ENCODE data around the gene GATAD2B.
"Not testable (repeated sequence)": the region's sequence is repeated elsewhere in the genome, so short reads cannot be mapped to it uniquely, and the experiment has no call there.

The GATAD2B gene

GRCh38 chr1:153789478-153790034 is 133.2 kb downstream of the GATAD2B start:
- H3K9me3 ChIP-seq (ENCODE audit: control insufficient read depth in 5 of 5, low read length in 5 of 5): no peaks in the 10 kb centered on the region
- H3K4me3 ChIP-seq (ENCODE audit: low read depth in 1 of 5, low read length in 5 of 5): peak overlapping the region; percentile 26 to 70 (median 54)
- H3K9ac ChIP-seq (ENCODE audit: low read length in 5 of 5): peak overlapping the region in 4 of 5 donors; percentile 31 to 68 (median 62)
- no peaks in the 10 kb centered on the region for H3K27me3 ChIP-seq (ENCODE audit: control insufficient read depth in 5 of 5, insufficient read depth in 4 of 5, low read length in 5 of 5)
- no peaks in the 10 kb centered on the region for H3K36me3 ChIP-seq (ENCODE audit: control insufficient read depth in 5 of 5, insufficient read depth in 5 of 5, low read length in 5 of 5)
- peaks cover 4 to 28% (median 27%) of the 10 kb centered on the region in 5 donors for H3K4me1 ChIP-seq (ENCODE audit: control insufficient read depth in 5 of 5, insufficient read depth in 5 of 5, low read length in 5 of 5)
- peak overlapping the region; percentile 82 for H3K27ac ChIP-seq (ENCODE audit: low read depth, low read length)

DNA sequence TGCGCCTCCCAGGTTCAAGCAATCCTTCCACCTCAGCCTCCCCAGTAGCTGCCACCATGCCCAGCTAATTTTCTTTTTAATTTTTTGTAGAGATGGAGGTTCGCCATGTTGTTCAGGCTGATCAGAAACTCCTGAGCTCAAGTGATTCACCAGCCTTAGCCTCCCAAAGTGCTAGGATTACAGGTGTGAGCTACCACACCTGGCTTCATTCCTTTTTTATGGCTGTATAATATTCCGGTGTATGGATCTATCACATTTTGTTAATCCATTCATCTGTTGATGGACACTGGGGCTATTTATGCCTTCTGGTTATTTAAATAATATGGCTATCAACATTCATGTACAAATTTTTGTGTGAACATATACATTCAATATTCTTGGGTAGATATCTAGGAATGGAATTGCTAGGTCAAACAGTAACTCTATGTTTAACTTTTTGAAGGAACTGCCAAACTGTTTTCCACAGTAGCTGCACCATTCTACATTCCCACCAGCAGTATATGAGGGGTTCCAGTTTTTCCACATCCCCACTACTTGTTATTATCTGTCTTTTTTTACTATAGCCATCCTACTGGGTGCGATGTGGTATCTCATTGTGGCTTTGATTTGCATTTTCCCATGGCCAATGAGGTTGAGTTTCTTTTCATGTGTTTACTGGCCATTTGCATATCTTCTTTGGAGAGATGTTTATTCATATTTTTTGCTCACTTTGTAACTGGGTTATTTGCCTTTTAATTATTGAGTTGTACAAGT is 136.6 kb downstream of the GATAD2B start:
- peaks cover 4 to 32% (median 31%) of the 10 kb centered on the region in 5 donors for H3K4me1 ChIP-seq (ENCODE audit: control insufficient read depth in 5 of 5, insufficient read depth in 5 of 5, low read length in 5 of 5)
- no peaks in the 10 kb centered on the region for H3K9me3 ChIP-seq (ENCODE audit: control insufficient read depth in 5 of 5, low read length in 5 of 5)
- no peaks in the 10 kb centered on the region for H3K27me3 ChIP-seq (ENCODE audit: control insufficient read depth in 5 of 5, insufficient read depth in 4 of 5, low read length in 5 of 5)
- no peak overlapping the region for H3K9ac ChIP-seq (ENCODE audit: low read length in 5 of 5)
- H3K36me3 ChIP-seq (ENCODE audit: control insufficient read depth in 5 of 5, insufficient read depth in 5 of 5, low read length in 5 of 5): no peaks in the 10 kb centered on the region
- H3K4me3 ChIP-seq (ENCODE audit: low read depth in 1 of 5, low read length in 5 of 5): no peak overlapping the region
- no peak overlapping the region for H3K27ac ChIP-seq (ENCODE audit: low read depth, low read length)

- H3K9ac ChIP-seq (ENCODE audit: low read length in 5 of 5): peak overlapping the region; percentile 28 to 91 (median 78)
- H3K4me3 ChIP-seq (ENCODE audit: low read depth in 1 of 5, low read length in 5 of 5): peak overlapping the region; percentile 57 to 81 (median 71)
- peak overlapping the region; percentile 95 for H3K27ac ChIP-seq (ENCODE audit: low read depth, low read length)
- H3K4me1 ChIP-seq (ENCODE audit: control insufficient read depth in 5 of 5, insufficient read depth in 5 of 5, low read length in 5 of 5): peaks cover 0 to 30% (median 26%) of the 10 kb centered on the region in 5 donors
- no peaks in the 10 kb centered on the region for H3K27me3 ChIP-seq (ENCODE audit: control insufficient read depth in 5 of 5, insufficient read depth in 4 of 5, low read length in 5 of 5)
- H3K36me3 ChIP-seq (ENCODE audit: control insufficient read depth in 5 of 5, insufficient read depth in 5 of 5, low read length in 5 of 5): peaks cover 0 to 17% (median 7%) of the 10 kb centered on the region in 5 donors
- H3K9me3 ChIP-seq (ENCODE audit: control insufficient read depth in 5 of 5, low read length in 5 of 5): no peaks in the 10 kb centered on the region
Observed at GRCh38 chr1:153783233-153784190, 139.3 kb downstream of the GATAD2B start.

DNA sequence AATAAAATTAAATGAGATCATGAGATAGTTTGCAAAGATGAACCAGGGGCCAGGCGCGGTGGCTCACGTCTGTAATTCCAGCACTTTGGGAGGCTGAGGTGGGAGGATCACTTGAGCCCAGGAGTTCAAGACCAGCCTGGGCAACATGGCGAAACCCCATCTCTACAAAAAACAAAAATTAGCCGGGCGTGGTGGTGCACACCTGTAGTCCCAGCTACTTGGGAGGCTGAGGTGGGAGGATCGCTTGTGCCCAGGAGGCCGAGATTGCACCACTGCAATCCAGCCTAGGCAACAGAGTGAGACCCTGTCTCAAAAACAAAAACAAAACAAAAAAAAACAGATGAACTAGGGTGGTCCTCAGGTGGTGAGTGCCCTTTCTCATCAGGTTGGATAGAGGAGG is 140.1 kb downstream of the GATAD2B start:
- H3K9me3 ChIP-seq (ENCODE audit: control insufficient read depth in 5 of 5, low read length in 5 of 5); H3K27me3 ChIP-seq (ENCODE audit: control insufficient read depth in 5 of 5, insufficient read depth in 4 of 5, low read length in 5 of 5): not testable (repeated sequence)
- Histone ChIP-seq H3K36me3 (ENCODE audit: control insufficient read depth in 5 of 5, insufficient read depth in 5 of 5, low read length in 5 of 5) (peaks cover 0 to 26% (median 10%) of the 10 kb centered on the region in 5 donors), H3K9ac (ENCODE audit: low read length in 5 of 5) (peak overlapping the region in 3 of 5 donors; percentile 69 to 91 (median 90)), H3K4me3 (ENCODE audit: low read depth in 1 of 5, low read length in 5 of 5) (peak overlapping the region; percentile 57 to 81 (median 71)), H3K4me1 (ENCODE audit: control insufficient read depth in 5 of 5, insufficient read depth in 5 of 5, low read length in 5 of 5) (peaks cover 0 to 38% (median 34%) of the 10 kb centered on the region in 5 donors), H3K27ac (ENCODE audit: low read depth, low read length) (peak overlapping the region; percentile 95)

DNA sequence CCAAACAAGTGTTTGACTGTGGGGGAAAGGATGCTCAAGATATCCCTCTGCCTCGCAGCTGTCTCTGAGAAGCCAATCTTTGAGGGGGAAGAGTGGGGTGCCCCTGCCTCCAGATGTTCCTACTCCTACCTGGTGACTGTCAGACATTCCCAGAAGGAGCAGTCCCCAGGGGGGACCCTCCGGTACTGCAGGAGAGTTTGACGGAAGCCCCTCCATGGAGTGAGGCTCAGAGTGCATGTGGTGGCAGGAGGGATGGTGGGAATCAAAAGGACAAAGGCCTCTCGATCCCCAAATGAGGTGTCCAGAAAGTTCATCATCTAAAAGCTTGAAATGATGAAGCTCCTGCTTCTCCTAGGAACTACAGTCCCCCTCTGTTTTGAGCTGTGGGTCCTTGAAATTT is 142.2 kb downstream of the GATAD2B start:
- peak overlapping the region in 1 of 5 donors; percentile 51 for H3K9ac ChIP-seq (ENCODE audit: low read length in 5 of 5)
- peak overlapping the region; percentile 57 for H3K27ac ChIP-seq (ENCODE audit: low read depth, low read length)
- H3K9me3 ChIP-seq (ENCODE audit: control insufficient read depth in 5 of 5, low read length in 5 of 5): no peaks in the 10 kb centered on the region
- no peak overlapping the region for H3K4me3 ChIP-seq (ENCODE audit: low read depth in 1 of 5, low read length in 5 of 5)
- peaks cover 0 to 26% (median 10%) of the 10 kb centered on the region in 5 donors for H3K36me3 ChIP-seq (ENCODE audit: control insufficient read depth in 5 of 5, insufficient read depth in 5 of 5, low read length in 5 of 5)
- no peaks in the 10 kb centered on the region for H3K27me3 ChIP-seq (ENCODE audit: control insufficient read depth in 5 of 5, insufficient read depth in 4 of 5, low read length in 5 of 5)
- peaks cover 9 to 59% (median 55%) of the 10 kb centered on the region in 5 donors for H3K4me1 ChIP-seq (ENCODE audit: control insufficient read depth in 5 of 5, insufficient read depth in 5 of 5, low read length in 5 of 5)

GRCh38 chr1:153779781-153780541 is 142.8 kb downstream of the GATAD2B start:
- H3K4me3 ChIP-seq (ENCODE audit: low read depth in 1 of 5, low read length in 5 of 5): no peak overlapping the region
- H3K36me3 ChIP-seq (ENCODE audit: control insufficient read depth in 5 of 5, insufficient read depth in 5 of 5, low read length in 5 of 5): peaks cover 0 to 26% (median 10%) of the 10 kb centered on the region in 5 donors
- no peaks in the 10 kb centered on the region for H3K9me3 ChIP-seq (ENCODE audit: control insufficient read depth in 5 of 5, low read length in 5 of 5)
- peaks cover 9 to 65% (median 61%) of the 10 kb centered on the region in 5 donors for H3K4me1 ChIP-seq (ENCODE audit: control insufficient read depth in 5 of 5, insufficient read depth in 5 of 5, low read length in 5 of 5)
- H3K27me3 ChIP-seq (ENCODE audit: control insufficient read depth in 5 of 5, insufficient read depth in 4 of 5, low read length in 5 of 5): no peaks in the 10 kb centered on the region
- peak overlapping the region in 2 of 5 donors; percentile 14 to 51 for H3K9ac ChIP-seq (ENCODE audit: low read length in 5 of 5)
- peak overlapping the region; percentile 57 for H3K27ac ChIP-seq (ENCODE audit: low read depth, low read length)

- no peaks in the 10 kb centered on the region for H3K9me3 ChIP-seq (ENCODE audit: control insufficient read depth in 5 of 5, low read length in 5 of 5)
- H3K4me3 ChIP-seq (ENCODE audit: low read depth in 1 of 5, low read length in 5 of 5): no peak overlapping the region
- H3K4me1 ChIP-seq (ENCODE audit: control insufficient read depth in 5 of 5, insufficient read depth in 5 of 5, low read length in 5 of 5): peaks cover 17 to 74% (median 71%) of the 10 kb centered on the region in 5 donors
- H3K27me3 ChIP-seq (ENCODE audit: control insufficient read depth in 5 of 5, insufficient read depth in 4 of 5, low read length in 5 of 5): no peaks in the 10 kb centered on the region
- peaks cover 0 to 26% (median 10%) of the 10 kb centered on the region in 5 donors for H3K36me3 ChIP-seq (ENCODE audit: control insufficient read depth in 5 of 5, insufficient read depth in 5 of 5, low read length in 5 of 5)
- H3K9ac ChIP-seq (ENCODE audit: low read length in 5 of 5): no peak overlapping the region
- no peak overlapping the region for H3K27ac ChIP-seq (ENCODE audit: low read depth, low read length)
Observed at GRCh38 chr1:153778824-153779519, 143.8 kb downstream of the GATAD2B start.

DNA sequence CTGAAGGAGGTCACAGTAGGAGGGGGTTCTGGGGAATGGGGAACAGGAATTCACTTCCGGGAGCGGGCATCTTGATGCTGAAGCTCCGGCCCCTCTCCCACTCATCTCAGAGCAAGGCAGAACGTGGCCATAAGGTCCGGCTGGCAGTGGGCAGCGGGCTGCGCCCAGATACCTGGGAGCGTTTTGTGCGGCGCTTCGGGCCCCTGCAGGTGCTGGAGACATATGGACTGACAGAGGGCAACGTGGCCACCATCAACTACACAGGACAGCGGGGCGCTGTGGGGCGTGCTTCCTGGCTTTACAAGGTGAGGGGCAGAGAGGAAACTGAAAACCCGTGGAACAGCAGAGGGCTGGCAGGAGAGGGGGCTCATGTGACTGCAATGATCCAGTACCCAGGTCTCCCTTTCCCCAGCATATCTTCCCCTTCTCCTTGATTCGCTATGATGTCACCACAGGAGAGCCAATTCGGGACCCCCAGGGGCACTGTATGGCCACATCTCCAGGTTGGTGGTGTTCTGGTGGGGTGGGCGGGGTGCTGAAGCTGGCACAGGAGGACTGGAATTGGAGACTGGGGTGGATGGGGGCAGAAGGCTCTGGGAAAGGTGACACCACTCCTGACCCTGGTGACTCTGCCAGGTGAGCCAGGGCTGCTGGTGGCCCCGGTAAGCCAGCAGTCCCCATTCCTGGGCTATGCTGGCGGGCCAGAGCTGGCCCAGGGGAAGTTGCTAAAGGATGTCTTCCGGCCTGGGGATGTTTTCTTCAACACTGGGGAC is 144.5 kb downstream of the GATAD2B start:
- Histone ChIP-seq H3K27me3 (ENCODE audit: control insufficient read depth in 5 of 5, insufficient read depth in 4 of 5, low read length in 5 of 5) (no peaks in the 10 kb centered on the region), H3K27ac (ENCODE audit: low read depth, low read length) (peak overlapping the region; percentile 10), H3K36me3 (ENCODE audit: control insufficient read depth in 5 of 5, insufficient read depth in 5 of 5, low read length in 5 of 5) (peaks cover 0 to 29% (median 10%) of the 10 kb centered on the region in 5 donors), H3K9me3 (ENCODE audit: control insufficient read depth in 5 of 5, low read length in 5 of 5) (no peaks in the 10 kb centered on the region), H3K4me3 (ENCODE audit: low read depth in 1 of 5, low read length in 5 of 5) (peak overlapping the region in 3 of 5 donors; percentile 22 to 85 (median 29)), H3K9ac (ENCODE audit: low read length in 5 of 5) (peak overlapping the region in 2 of 5 donors; percentile 16 to 53), H3K4me1 (ENCODE audit: control insufficient read depth in 5 of 5, insufficient read depth in 5 of 5, low read length in 5 of 5) (peaks cover 22 to 78% (median 74%) of the 10 kb centered on the region in 5 donors)
